HG03378 (cell line): Measurements from ENCODE around the gene ATF5.
"Not testable (repeated sequence)": the region's sequence is repeated elsewhere in the genome, so short reads cannot be mapped to it uniquely, and the experiment has no call there.

Experiments
- ATAC-seq: cut with Tn5 transposase; IDR thresholded peaks from one replicate; pipeline ENCODE4 v1.9.1; 2021; ENCODE audit warnings: mild to moderate bottlenecking, moderate library complexity; ENCODE audit not compliant: unreplicated experiment

The ATF5 gene

GRCh38 chr19:49940482-49940791 lies 11.4 kb downstream of the ATF5 start:
- ATAC-seq = no peak

- ATAC-seq = not testable (repeated sequence)
These were observed 15.6 kb downstream of the ATF5 start for GRCh38 chr19:49944567-49944966.

GRCh38 chr19:49946415-49946814 lies 17.4 kb downstream of the ATF5 start:
- no peak for ATAC-seq

GRCh38 chr19:49949742-49950589 lies 21.0 kb downstream of the ATF5 start:
- ATAC-seq = no peak

- no peak for ATAC-seq
These were observed 21.6 kb downstream of the ATF5 start for GRCh38 chr19:49950590-49950948.

- no peak for ATAC-seq
These were observed 22.0 kb downstream of the ATF5 start for GRCh38 chr19:49950956-49951526.

- no peak for ATAC-seq
These were observed 22.9 kb downstream of the ATF5 start for GRCh38 chr19:49951806-49952478.

- ATAC-seq = no peak
These were observed 23.5 kb downstream of the ATF5 start for GRCh38 chr19:49952479-49952836.

- ATAC-seq = no peak
These were observed 23.9 kb downstream of the ATF5 start for GRCh38 chr19:49952906-49953305.

GRCh38 chr19:49953416-49953815 lies 24.4 kb downstream of the ATF5 start:
- ATAC-seq = no peak

- no peak for ATAC-seq
These were observed 25.3 kb downstream of the ATF5 start for GRCh38 chr19:49954092-49954829.

- ATAC-seq = no peak
These were observed 25.9 kb downstream of the ATF5 start for GRCh38 chr19:49954933-49955332.

GRCh38 chr19:49956115-49956495 lies 27.1 kb downstream of the ATF5 start:
- ATAC-seq = no peak

- no peak for ATAC-seq
These were observed 28.4 kb downstream of the ATF5 start for GRCh38 chr19:49957262-49957915.

- ATAC-seq = not testable (repeated sequence)
These were observed 29.1 kb downstream of the ATF5 start for GRCh38 chr19:49958144-49958543.

- not testable (repeated sequence) for ATAC-seq
These were observed 29.6 kb downstream of the ATF5 start for GRCh38 chr19:49958596-49958995.

- ATAC-seq = not testable (repeated sequence)
These were observed 30.9 kb downstream of the ATF5 start for GRCh38 chr19:49959892-49960291.

- ATAC-seq = not testable (repeated sequence)
These were observed 32.0 kb downstream of the ATF5 start, which contains the start of gene SIGLEC11 for GRCh38 chr19:49960980-49961379. Gene SIGLEC11, minus strand, starts transcription at chr19:49961172. Its CDS starts 91 bp downstream, at chr19:49961081.

- ATAC-seq = no peak
These were observed 39.4 kb downstream of the ATF5 start for GRCh38 chr19:49968279-49968922.

- ATAC-seq = not testable (repeated sequence)
These were observed 40.4 kb downstream of the ATF5 start for GRCh38 chr19:49969355-49969754.
